Jurkat, Clone E6-1 (cell line): ENCODE measurements around the gene HSD11B2.

ENCODE experiments used
- DNase-seq: peaks from one replicate; pipeline ENCODE4 v3.0.0-alpha.2; 2011; ENCODE audit warnings: low read depth, low spot score
- H3K4me3 ChIP-seq: 2 replicates; pipeline ENCODE4 v1.5.1; 2011; ENCODE audit warnings: mild to moderate bottlenecking, low read length, control low read depth, moderate library complexity

The HSD11B2 gene

GRCh38 chr16:67429799-67430503, 970 bp upstream of the HSD11B2 start:
- no peak for DNase-seq
- peak overlapping the region; percentile 44 for H3K4me3 ChIP-seq

GRCh38 chr16:67430504-67430976, 381 bp upstream of the HSD11B2 start:
- DNase-seq = no peak
- H3K4me3 ChIP-seq = peak overlapping the region; percentile 44

GRCh38 chr16:67431775-67432505, 1.0 kb downstream of the HSD11B2 start:
- DNase-seq = no peak
- H3K4me3 ChIP-seq = no peak overlapping the region

- no peak for DNase-seq
- no peak overlapping the region for H3K4me3 ChIP-seq
These were observed 1.6 kb downstream of the HSD11B2 start for GRCh38 chr16:67432506-67432890.

GRCh38 chr16:67433131-67433719, 2.3 kb downstream of the HSD11B2 start:
- H3K4me3 ChIP-seq = no peak overlapping the region

GRCh38 chr16:67435758-67436164, 4.8 kb downstream of the HSD11B2 start:
- no peak overlapping the region for H3K4me3 ChIP-seq
- no peak for DNase-seq

More at GRCh38 chr16:67433131-67433719, 2.3 kb downstream of the HSD11B2 start:
- DNase-seq = no peak

GRCh38 chr16:67436640-67437193, 5.8 kb downstream of the HSD11B2 start:
- DNase-seq = no peak
- H3K4me3 ChIP-seq = no peak overlapping the region

GRCh38 chr16:67437513-67437912, 6.6 kb downstream of the HSD11B2 start:
- no peak for DNase-seq

GRCh38 chr16:67438098-67438791, 7.3 kb downstream of the HSD11B2 start:
- no peak for DNase-seq
- no peak overlapping the region for H3K4me3 ChIP-seq

More at GRCh38 chr16:67437513-67437912, 6.6 kb downstream of the HSD11B2 start:
- H3K4me3 ChIP-seq = no peak overlapping the region

- DNase-seq = no peak
- H3K4me3 ChIP-seq = no peak overlapping the region
These were observed 8.0 kb downstream of the HSD11B2 start for GRCh38 chr16:67438824-67439393.

- no peak for DNase-seq
- H3K4me3 ChIP-seq = no peak overlapping the region
These were observed 10.4 kb downstream of the HSD11B2 start for GRCh38 chr16:67441271-67441753.

GRCh38 chr16:67441907-67442306, 11.0 kb downstream of the HSD11B2 start:
- DNase-seq = no peak
- H3K4me3 ChIP-seq = no peak overlapping the region

- no peak overlapping the region for H3K4me3 ChIP-seq
- DNase-seq = no peak
These were observed 11.8 kb downstream of the HSD11B2 start for GRCh38 chr16:67442581-67443255.

GRCh38 chr16:67443265-67443664, 12.3 kb downstream of the HSD11B2 start:
- no peak overlapping the region for H3K4me3 ChIP-seq
- DNase-seq = no peak

GRCh38 chr16:67444259-67445125, 13.6 kb downstream of the HSD11B2 start:
- DNase-seq = no peak

GRCh38 chr16:67445126-67445426, 14.2 kb downstream of the HSD11B2 start:
- H3K4me3 ChIP-seq = no peak overlapping the region
- no peak for DNase-seq

More at GRCh38 chr16:67444259-67445125, 13.6 kb downstream of the HSD11B2 start:
- no peak overlapping the region for H3K4me3 ChIP-seq

GRCh38 chr16:67445441-67445912, 14.6 kb downstream of the HSD11B2 start:
- no peak overlapping the region for H3K4me3 ChIP-seq
- no peak for DNase-seq
